Activated T-cell treated with anti-CD3 and anti-CD28 coated beads for 1 hour (primary cell): ENCODE data around the gene SELENOW.
"Not testable (repeated sequence)": the region's sequence is repeated elsewhere in the genome, so short reads cannot be mapped to it uniquely, and the experiment has no call there.

Experiments
- DNase-seq: peaks from one replicate; pipeline ENCODE4 v3.0.0-alpha.2; 2020; ENCODE audit warnings: low read depth

The SELENOW gene

DNA sequence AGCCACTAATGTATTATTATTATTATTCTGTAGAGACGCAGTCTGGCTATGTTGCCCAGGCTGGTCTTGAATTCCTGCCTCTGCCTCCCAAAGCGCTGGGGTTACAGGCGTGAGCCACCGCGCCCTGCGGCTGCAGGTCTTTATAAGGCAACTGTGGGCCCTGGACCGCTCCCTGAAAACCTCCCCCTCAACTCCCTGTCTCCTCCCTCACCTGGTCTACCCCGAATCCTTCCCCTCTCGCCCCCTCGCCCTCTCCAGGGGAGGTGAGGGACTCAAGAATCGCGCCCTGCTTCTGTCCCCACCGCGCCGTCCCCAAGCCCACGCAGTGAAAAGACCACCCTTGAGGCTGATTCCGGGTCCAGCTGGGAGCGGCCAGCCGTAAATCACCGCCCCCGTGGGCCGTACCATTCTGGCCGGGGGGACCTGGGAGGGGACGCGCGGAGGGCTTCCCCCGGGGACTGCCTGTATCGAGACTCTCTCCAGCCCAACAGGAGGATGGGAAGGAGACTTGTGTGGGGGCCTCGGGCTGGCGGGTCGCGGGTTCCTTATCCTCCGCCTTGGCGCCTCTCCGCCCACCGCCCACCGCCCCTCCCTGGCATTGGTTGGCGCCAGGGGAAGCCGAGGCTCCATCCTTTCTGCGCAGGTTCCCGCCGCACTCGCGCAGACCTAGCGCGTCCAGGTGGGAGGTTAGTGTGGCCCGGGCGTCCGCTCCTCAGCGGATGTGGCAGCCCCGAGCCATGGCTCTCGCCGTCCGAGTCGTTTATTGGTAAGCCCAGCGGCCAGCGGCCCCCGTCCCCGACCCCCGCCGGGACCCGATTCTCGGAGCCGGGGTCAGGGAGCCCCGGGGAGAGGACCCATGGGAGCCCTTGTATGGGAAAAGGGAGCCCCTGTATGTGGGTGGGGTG lies at the start of gene SELENOW:
SELENOW (plus strand) TSS at position 655 of the 905 bp plus-strand sequence; CDS start at position 738, 83 bp downstream.
- DNase-seq = peak; percentile 74

DNA sequence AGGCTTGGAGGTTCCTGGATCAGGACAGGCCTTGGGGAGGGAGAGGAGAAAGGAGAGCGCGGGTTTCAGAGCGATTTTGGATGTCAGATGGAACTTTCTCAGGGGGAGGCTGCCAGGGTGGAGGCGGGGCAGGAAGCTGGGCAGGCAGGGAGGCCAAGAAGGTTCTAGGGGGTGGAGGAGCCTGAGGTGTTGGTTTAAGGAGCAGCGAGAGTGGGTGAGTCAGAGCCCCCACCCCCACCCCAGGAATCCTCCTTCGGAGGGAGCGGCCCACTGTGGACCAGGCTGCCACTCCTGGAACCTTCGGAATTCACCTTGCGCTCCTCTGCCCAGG lies 49.1 kb upstream of the SELENOW start:
- DNase-seq = no peak

DNA sequence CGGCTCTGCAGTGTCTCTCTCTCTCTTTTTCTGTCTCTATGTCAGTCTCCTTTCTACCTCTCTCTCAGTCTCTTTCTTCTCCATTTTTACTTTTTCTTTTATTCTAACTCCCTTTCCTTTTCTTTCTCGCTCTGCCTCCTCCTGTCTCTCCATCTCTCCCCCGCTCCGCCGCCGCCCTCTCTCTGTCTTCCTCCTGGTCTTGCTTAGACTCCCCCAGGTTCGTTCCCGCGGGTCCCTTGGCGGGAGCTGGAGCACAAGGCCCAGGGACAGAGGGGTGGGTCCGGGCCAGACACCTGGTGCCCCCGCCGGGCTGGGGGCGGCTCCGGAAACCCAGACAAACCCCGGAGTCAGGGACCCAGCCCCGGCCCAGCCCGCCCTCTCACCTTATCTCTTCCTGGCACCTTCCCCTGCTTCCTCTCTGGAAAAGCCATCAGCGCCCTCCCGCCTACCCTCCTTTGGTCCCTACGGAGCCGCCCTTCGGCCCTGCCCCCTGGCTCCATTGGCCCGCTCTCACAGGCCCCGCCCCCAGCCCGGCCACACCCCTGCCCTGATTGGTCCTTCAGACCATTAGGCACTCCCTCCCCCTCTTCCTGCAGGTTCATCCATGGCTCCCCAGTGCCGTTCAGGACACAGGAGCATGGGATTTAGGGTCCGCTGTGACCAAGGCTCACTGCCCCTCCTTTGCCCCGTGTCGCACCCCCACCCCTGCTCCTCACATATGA lies 48.5 kb upstream of the SELENOW start:
- DNase-seq = no peak

DNA sequence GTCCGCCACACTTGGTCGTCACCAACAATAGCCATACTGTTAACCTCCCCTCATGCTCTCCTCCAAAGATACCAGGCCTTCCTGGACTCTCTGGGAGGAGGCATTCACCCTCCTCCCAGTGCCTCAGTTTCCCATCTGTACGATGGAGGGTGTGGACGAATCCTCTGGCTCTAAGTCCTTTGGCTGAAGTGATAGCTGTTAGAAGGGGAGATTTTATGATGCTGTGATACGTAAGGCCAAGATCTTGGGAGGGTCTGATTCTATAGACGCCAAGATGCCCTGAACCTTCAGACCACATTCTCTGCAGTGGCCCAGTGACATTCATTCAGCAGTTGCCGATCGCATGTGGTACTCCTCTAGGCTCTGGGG lies 48.0 kb upstream of the SELENOW start:
- DNase-seq = no peak

DNA sequence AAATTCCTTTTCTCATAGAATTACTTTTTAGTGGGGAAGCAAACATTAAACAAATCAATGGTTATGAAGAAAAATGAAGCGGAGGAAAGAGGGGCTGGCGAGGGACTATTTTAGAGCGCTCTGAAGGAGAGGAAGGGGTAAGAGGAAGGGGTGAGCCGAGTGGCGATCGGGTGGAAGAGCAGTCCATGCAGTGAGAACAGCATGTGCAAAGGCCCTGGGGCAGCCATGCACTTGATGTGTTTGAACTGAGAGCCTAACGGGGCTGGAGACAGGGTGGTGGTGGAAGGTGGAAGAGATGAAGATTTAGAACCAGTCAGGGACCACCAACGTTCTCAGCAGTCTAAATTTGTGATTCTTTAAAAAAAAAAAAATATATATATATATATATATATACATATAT lies 47.6 kb upstream of the SELENOW start:
- no peak for DNase-seq

DNA sequence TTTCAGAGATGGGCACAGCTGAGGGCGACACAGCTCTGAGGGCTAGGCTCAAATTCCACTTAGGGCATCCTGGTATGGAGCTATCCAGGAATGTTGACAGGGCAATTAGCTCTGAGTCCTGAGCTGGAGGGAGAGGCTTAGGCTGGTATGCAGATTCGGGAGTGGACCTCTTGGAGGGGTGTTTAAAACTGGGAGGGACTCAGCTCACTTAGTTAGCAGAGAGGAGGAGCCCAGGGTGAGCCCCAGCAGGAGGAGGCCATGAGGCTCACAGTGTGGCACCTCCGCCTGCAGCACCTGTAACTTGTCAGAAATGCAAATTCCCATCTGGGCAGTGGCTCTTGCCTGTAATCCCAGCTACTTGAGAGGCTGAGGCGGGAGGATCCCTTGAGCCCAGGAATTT lies 43.4 kb upstream of the SELENOW start:
- DNase-seq = no peak

DNA sequence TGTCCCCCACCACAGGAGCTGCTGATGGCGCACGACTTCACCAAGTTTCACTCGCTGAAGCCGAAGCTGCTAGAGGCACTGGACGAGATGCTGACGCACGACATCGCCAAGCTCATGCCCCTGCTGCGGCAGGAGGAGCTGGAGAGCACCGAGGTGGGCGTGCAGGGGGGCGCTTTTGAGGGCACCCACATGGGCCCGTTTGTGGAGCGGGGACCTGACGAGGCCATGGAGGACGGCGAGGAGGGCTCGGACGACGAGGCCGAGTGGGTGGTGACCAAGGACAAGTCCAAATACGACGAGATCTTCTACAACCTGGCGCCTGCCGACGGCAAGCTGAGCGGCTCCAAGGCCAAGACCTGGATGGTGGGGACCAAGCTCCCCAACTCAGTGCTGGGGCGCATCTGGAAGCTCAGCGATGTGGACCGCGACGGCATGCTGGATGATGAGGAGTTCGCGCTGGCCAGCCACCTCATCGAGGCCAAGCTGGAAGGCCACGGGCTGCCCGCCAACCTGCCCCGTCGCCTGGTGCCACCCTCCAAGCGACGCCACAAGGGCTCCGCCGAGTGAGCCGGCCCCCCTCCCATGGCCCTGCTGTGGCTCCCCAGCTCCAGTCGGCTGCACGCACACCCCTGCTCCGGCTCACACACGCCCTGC lies 37.5 kb upstream of the SELENOW start:
- no peak for DNase-seq

DNA sequence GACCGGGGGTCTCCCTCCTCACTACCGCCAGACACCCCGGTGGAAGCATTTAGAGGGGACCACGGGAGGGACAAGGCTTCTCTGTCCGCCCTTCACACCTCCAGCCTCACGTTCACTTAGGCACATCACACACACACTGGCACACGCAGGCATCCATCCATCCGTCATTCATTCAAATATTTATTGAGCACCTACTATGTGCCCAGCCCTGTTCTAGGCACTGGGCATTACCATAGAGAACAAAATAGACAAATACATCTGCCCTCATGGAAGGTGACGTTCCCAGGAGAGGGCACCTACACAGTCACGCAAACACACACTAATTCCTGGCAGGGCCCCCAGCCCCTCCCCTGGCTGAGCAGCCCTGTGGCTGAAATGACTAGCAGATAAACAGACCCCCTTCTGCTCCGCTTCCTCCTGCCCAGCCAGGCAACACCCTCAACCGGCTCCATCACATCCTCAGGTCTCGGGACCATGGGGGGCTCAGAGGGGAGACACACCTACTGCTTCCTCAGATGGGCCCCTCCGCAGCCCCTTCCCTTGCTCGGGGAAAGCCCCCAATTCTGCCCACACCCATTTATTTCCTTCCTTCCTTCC lies 36.9 kb upstream of the SELENOW start:
- DNase-seq = no peak

DNA sequence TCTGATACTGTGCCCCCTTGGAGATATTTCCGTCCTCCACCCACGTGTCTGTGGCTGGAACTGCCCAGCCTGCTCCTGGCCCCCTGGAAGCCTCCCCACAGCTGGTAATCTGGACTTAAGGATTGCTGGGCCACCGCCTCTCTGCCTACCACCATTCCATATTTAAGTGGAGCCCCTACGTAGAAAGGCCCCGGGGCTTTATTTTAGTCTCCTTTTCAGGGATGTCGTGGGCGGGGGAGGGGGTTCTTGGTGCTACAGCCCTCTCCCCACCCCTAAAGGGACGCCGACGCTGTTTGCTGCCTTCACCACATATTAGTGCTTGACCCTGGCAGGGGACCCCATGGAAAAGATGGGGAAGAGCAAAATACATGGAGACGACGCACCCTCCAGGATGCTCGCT lies 35.9 kb upstream of the SELENOW start:
- DNase-seq = no peak

DNA sequence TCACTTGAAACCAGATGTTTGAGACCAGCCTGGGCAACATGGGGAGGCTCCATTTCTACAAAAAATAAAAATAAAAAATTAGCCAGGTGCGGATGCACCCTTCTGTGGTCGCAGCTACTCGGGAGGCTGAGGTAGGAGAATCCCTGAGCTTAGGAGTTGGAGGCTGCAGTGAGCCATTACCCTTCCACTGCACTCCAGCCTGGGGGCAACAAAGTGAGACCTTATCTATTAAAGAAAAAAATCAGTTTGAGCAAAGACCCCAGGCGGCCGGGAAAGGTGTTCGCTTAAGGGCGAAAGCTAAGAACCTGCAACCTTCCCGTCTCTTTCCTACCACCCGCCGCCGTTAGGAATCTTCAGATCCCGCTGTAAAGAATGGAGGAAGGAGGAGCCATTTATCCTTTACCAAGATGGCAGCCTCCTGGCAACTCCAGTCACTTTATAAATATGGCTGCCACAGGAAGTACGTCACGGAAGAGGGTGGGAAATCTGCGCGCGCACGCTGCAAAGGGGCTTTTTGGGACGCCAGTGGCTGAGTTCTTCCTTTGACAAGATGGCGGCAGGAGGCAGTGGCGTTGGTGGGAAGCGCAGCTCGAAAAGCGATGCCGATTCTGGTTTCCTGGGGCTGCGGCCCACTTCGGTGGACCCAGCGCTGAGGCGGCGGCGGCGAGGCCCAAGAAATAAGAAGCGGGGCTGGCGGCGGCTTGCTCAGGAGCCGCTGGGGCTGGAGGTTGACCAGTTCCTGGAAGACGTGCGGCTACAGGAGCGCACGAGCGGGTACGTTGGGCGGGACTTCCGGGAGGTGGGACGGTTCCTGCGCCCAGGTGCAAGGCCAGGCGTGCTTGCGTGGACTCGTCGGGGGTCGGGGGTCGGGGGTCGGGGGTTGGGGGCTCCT lies 33.2 kb upstream of the SELENOW start, which contains the start of gene NOP53:
NOP53 (plus strand) TSS at position 537 of the 892 bp plus-strand sequence; CDS start at position 551, 14 bp downstream.
- peak; percentile 98 for DNase-seq

DNA sequence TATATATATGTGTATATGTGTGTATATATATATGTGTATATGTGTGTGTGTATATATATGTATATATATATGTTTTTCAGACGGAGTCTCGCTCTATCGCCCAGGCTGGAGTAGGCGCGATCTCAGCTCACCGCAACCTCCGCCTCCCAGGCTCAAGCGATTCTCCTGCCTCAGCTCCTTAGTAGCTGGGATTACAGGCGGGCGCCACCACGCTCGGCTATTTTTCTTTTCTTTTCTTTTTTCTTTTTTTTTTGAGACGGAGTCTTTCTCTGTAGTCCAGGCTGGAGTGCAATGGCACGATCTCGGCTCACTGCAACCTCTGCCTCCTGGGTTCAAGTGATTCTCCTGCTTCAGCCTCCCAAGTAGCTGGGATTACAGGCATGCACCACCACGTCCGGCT lies 32.4 kb upstream of the SELENOW start:
- DNase-seq = not testable (repeated sequence)

DNA sequence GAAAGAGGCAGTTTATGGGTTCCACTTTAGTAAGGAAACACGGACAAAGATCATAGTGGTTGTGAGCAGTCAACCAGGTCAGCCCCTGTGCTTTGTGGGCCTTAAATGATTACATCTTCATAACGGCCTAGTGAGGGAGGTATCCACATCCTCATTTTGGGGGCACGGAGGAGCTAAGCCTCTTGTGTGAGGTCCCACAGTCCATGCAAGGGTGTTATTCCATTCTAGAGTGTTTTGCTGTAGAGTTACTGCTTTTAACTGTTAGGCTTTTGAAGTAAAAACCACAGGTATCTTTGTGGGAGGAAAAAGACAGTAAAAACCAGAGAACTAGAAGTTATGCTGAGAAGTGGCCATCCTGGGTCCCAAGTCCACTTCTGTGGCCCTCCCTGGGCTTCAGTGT lies 29.2 kb upstream of the SELENOW start:
- DNase-seq = no peak

DNA sequence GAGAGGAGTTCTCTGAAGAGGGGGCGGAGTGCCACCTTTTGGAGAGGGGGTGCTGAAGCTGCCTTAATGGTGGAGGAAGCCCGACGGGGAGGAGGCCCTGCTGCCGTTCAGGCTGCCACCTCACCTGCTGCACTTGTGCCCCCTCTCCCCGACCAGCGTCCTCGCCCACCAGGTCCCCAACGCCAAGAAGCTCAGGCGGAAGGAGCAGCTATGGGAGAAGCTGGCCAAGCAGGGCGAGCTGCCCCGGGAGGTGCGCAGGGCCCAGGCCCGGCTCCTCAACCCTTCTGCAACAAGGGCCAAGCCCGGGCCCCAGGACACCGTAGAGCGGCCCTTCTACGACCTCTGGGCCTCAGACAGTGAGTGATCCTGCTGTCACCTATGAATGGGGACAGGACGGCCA lies 27.8 kb upstream of the SELENOW start:
- no peak for DNase-seq

DNA sequence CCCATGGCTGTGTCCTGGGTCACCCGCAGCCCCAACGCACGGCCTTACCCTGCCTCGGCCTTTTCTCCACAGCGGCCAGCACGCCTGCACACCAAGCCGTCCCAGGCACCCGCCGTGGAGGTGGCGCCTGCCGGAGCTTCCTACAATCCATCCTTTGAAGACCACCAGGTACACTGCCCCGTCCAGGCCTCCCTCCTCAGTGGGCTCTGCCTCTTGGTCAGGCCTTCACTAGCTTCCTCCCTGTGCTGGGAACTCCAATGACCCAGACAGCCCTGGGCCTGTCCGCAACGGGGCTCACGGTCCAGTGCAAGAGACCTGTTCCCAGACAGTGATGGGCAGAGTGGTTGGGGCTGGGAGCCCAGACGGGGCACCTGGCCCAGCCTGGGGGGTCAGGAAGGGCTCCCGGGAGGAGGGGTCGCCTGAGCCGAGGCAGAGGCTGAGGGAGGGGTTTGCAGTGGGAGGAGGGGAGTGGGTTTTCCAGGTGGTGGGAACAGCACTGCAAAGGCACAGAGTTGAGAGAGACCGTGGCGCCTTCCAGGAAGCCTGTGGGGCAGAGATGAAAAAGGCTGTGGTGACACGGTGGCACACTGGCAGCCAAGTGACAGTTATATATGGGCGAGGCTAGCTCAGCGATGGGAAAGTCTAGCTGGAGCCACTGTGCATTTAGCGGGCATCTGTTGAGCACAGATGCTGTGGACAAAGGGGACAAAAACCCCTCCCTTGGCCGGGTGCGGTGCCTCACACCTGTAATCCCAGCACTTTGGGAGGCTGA lies 25.9 kb upstream of the SELENOW start:
- no peak for DNase-seq

DNA sequence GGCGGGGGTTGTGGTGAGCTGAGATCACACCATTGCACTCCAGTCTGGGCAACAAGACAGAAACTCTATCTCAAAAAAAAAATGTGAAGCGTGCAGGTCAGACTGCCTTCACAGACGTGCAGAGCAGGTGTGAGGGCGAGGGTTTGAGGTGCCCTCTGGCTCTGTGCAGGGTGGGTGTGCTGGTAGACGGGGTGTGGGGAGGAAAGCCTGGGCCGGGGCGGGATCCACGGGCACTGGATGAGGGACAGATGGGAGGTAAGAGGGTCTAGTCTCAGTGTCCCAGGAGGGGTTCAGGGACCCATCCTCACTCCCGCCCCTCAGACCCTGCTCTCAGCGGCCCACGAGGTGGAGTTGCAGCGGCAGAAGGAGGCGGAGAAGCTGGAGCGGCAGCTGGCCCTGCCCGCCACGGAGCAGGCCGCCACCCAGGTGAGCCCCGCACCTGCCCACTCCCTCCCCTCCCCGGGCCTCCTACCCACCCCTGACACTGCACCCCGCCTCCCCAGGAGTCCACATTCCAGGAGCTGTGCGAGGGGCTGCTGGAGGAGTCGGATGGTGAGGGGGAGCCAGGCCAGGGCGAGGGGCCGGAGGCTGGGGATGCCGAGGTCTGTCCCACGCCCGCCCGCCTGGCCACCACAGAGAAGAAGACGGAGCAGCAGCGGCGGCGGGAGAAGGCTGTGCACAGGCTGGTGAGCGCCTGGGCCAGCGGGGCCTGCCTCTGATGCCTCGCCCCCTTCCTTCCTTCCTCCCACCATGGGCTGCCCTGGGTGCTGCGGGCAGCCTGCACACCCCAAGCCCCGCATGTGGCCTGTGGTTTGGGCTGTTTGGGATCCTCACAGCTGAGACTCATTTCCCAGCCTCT lies 24.1 kb upstream of the SELENOW start:
- DNase-seq = no peak

DNA sequence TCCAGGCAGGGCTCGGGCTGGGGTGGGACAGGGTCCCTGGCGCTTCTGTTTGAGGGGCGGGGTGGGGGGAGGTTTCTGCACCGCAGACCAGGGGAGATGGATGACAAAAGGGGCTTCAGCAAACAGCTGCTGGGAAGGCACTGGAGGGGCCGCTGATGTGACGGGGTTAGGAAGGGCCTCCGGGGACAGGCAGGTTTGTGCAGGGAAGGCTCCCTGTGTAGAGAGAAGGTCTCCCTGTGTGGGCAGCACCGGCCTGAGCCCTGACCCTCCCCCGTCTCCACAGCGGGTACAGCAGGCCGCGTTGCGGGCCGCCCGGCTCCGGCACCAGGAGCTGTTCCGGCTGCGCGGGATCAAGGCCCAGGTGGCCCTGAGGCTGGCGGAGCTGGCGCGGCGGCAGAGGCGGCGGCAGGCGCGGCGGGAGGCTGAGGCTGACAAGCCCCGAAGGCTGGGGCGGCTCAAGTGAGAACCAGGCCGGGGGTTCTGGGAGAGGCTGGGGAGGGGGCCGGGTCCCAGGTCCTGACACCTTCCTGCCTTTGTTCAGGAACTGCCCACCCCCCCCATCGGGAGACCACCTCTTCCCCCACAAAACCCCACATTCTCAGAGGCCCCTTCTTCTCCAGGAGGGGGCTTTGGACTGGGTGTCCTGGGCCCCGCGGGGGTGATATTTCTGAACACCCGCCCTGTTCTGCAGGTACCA lies 23.3 kb upstream of the SELENOW start:
- no peak for DNase-seq

DNA sequence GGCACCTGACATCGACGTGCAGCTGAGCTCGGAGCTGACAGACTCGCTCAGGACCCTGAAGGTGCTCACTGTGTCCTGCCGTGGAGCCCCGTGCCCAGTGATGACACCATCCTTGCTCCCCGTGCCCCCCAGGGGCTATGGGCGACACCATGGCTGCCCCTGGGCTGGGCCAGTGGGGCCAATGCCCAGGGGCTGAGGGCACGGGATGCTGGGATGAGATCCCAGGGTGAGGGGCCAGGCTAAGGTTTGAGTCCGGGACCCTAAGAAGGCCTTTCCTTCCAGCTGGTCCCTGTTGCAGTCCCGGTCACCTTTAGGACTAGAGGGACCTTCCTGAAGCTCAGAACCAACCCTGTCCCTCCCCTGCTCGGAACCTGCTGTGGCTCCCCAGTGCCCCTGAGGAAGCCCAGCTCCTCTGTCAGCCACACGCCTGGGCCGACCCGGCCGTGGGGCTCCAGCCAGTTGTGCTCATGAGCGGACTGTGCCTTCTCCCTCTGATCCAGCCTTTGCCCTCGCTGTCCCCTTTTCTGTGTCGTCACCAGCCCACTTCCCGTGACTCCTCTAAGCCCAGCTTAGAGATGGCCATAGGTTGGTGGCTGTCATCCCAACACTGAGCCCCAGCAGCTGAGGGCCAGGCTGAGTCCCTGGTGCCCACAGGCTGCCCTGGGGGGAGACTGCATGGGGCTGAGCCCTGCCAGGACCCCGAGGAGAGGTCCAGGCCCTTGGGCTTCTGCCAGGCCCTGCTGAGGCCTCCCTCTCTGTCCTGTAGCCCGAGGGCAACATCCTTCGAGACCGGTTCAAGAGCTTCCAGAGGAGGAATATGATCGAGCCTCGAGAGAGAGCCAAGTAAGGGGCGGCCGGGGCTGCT lies 22.5 kb upstream of the SELENOW start:
- no peak for DNase-seq

DNA sequence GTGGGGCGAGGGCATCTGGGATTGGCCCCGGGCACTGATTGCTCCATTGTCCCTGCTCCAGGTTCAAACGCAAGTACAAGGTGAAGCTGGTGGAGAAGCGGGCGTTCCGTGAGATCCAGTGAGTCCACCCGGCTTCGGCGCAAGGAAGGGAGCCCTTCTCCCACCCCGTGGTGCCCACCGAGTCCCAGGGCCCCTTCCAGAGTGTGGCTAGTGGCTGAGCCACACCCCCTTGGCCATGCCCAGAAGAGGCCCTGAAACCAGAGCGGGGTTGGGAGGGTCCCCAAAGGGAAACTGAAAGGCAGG lies 21.9 kb upstream of the SELENOW start:
- no peak for DNase-seq
